GM12801 (cell line): ENCODE measurements around the gene IRX1.

Source experiments
- TF ChIP-seq, protein P1 (sequence below): IDR thresholded peaks from one replicate; pipeline ENCODE4 v1.5.1; 2011; ENCODE audit warnings: control low read depth; ENCODE audit not compliant: insufficient read length; ENCODE audit errors: extremely low read depth

IRX1 gene

GRCh38 chr5:3625626-3626025, 30.0 kb downstream of the IRX1 start:
- TF ChIP-seq, protein P1, sequence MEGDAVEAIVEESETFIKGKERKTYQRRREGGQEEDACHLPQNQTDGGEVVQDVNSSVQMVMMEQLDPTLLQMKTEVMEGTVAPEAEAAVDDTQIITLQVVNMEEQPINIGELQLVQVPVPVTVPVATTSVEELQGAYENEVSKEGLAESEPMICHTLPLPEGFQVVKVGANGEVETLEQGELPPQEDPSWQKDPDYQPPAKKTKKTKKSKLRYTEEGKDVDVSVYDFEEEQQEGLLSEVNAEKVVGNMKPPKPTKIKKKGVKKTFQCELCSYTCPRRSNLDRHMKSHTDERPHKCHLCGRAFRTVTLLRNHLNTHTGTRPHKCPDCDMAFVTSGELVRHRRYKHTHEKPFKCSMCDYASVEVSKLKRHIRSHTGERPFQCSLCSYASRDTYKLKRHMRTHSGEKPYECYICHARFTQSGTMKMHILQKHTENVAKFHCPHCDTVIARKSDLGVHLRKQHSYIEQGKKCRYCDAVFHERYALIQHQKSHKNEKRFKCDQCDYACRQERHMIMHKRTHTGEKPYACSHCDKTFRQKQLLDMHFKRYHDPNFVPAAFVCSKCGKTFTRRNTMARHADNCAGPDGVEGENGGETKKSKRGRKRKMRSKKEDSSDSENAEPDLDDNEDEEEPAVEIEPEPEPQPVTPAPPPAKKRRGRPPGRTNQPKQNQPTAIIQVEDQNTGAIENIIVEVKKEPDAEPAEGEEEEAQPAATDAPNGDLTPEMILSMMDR: no peak

DNA sequence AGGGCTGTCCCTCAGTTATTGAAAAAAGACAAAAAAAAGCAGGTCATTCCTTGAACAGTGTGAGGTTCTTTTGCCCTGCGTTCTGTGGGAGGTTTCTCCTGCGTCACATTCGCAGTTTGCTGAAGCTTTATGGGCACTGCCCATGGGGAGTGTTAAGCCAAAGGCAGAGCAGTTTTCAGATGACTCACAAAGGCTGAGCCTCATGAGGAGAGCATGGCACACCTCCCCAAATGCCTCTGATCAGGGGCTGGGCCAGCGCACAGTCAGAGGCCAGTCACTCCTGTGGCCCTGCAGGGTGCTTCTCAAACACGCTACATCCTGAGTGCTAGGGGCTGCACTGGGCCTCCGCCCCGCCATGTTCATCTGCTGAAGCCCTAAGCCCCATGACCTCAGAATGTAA, 38.4 kb downstream of the IRX1 start:
- TF ChIP-seq, protein P1: no peak

DNA sequence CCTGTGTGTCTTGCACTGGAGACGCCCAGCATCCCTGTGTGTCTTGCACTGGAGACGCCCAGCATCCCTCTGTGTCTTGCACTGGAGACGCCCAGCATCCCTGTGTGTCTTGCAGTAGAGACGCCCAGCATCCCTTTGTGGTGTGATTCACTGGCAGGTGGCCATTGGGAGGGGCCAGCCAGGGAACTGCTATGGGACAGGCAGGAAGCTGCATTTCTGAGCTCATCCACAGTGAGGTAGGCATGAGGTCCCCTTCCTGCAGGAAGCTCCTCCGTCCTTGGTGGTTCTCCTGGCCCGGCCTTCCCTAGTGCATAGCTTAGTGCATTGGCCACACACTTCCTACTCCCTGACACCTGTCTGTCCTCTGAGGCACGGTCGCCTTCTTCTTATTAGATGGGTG, 43.5 kb downstream of the IRX1 start:
- TF ChIP-seq, protein P1: no peak

- TF ChIP-seq, protein P1: no peak
These were observed 46.6 kb downstream of the IRX1 start for GRCh38 chr5:3642231-3642630.

GRCh38 chr5:3650320-3650719, 54.7 kb downstream of the IRX1 start:
- TF ChIP-seq, protein P1: no peak

GRCh38 chr5:3650868-3651267, 55.2 kb downstream of the IRX1 start:
- TF ChIP-seq, protein P1: no peak
